GM19467 (cell line): ENCODE results near the gene PLCB1.

Source experiments
- ATAC-seq: cut with Tn5 transposase; IDR thresholded peaks from one replicate; pipeline ENCODE4 v1.9.1; 2021; ENCODE audit warnings: mild to moderate bottlenecking, moderate library complexity; ENCODE audit not compliant: unreplicated experiment

Gene PLCB1

DNA sequence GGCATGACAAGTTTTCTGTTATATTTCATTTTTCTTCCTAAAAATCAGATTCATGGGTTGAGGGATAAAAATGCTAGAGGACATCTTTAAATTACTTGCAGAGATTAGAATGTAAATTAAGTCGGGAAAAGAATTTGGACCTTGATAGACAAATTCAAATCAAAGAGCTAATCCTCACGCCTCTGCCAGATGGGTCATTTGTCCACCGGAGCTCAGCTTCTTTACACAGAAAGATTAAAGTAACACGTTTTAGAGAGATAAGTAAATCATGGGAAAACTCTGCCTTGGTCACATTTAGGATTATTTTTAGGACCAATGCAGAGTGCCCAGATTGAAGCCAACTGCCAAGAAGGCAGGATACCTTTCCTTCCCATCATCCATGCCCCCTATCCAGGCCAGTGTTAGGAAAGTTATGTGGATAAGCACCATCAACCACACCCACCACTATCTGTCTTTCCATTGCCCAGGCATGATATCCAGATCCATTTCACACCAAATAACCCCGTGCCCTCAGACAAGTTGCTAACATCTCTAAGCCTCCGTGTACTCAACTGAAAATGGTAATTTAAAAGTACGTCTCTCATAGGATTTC is 539.4 kb downstream of the PLCB1 start:
- no peak for ATAC-seq

DNA sequence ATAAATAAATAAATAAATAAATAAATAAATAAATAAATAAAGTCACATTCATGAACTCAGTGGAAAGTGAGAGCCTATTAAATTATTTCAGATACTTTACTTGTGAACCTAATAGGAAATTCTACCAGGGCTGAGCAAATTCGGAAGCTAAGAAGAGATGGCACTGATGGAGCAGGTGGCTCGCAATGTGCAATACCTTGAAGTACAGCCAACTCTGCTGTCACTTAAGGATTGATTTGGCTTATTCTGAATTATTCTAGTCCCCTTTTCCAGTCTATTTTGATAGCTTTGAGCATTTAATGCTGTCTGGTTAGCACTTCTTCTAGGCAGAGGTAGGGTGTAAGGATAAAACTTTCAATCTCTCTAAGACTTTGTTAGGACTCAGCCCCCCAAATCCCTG is 541.0 kb downstream of the PLCB1 start:
- ATAC-seq, result no peak

DNA sequence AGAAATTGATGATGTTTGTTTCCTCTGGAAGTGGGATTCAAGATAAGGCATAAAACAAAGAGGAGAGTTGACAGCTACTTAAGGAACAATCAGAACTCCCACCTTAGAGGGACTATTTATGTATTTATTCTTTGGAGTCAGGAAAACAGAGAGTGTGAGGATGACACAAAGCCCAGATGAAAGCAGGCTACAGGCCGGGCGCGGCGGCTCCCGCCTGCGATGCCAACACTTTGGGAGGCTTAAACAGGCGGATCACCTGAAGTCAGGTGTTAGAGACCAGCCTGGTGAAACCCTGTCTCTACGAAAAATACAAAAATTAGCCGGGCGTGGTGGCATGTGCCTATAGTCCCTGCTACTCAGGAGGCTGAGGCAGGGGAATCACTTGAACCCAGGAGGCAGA is 543.8 kb downstream of the PLCB1 start:
- no peak for ATAC-seq

DNA sequence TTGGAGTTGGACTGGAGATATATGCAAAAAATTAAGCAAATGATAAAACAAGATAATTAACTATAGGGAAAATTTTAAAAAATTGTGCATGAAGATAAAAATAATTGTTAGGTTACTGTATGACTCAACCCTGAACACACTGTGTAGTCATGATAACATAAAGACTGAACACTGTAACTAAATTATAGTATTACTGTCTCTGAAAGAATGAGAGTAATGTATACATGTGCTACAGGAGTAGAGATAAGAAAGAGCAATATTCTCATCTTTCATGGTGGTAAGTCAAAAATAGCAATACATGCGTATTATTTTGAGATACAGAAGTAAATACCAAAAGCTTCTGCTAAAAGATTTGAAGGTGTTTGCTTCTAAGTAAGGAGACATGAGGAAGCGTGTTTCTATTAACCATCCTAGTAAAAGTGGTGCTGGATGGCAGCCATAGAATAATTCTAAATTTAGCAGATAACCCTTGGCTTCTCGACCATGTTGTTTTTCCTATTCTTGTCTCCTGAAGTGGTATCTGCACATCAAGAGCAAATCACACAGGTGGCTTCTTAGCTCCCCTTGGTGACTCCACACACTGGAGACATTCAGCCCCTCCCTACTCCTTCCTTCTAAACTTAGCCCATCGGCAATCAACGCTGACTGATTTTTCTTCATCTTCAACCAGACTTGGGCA is 546.2 kb downstream of the PLCB1 start:
- no peak for ATAC-seq

DNA sequence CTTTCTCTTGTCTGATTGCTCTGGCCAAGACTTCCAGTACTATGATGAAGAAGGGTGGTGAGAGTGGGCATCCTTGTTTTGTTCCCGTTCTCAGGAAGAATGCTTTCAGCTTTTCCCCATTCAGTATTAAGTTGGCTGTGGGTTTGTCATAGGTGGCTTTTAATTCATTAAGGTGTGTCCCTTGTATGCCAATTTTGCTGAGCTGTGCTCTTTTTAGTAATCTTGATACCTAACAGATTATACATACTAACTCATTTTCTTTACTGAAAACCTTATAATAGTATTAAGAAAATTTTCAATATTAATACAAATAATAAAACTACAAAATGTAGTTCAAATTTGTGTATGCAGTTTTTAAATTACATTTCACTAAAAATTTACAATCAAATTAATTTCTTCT is 557.3 kb downstream of the PLCB1 start:
- ATAC-seq, result no peak

DNA sequence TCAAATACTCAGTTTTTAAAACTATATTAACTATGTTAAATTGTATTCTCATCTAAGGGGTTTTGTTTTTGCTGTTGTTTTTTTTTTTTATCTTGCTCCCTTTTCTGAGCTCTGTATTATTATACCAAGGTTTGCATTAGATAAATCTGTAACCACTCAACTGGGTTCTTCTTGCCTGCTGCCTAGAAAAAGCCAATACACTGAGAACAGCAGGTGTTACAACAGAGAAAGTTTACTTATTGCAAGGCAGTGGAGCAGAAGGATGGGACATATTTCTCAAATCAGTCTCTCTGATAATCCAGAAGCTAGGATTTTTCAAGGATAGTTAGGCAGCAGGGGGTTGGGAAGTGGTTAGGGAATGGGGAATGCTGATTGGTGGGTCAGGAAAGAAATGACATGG is 558.0 kb downstream of the PLCB1 start:
- ATAC-seq, result no peak

DNA sequence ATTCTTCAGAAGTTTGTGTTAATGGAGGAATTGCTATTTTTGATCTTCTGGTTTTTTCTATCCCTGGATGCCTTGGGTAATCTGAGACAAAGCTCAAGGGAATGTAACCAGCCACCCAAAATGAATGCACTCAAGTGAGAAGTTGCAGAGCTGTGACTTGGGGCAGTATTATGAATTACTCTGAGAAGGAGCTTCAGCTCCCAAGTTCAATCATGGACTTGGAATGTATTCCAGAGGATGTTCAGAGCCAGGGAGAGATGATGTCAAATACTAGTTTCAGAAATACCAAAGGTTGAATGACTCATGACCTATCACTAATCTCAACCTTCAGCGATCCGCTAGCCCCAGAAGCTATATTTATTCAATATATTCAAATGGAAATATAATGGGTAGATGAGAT is 561.6 kb downstream of the PLCB1 start:
- ATAC-seq, result no peak

DNA sequence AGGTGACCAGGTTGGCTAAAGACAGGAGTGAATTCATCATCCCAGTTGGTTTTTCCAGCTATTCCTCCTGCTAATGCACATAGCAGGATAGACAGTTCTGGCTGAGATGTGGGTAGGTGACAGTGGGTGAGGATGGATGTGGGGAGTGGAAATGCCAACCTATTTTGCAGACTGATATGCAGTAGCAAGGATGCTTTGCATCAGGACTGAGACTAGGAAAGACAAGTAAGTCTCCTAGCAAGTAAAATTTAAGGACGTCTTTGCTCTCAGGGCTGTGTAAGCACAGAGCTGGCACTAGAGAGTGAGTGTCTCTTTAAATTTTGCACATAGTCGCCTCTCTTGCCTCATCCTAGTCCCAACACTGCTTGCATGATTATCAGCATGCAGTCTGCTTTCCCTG is 568.7 kb downstream of the PLCB1 start:
- no peak for ATAC-seq

DNA sequence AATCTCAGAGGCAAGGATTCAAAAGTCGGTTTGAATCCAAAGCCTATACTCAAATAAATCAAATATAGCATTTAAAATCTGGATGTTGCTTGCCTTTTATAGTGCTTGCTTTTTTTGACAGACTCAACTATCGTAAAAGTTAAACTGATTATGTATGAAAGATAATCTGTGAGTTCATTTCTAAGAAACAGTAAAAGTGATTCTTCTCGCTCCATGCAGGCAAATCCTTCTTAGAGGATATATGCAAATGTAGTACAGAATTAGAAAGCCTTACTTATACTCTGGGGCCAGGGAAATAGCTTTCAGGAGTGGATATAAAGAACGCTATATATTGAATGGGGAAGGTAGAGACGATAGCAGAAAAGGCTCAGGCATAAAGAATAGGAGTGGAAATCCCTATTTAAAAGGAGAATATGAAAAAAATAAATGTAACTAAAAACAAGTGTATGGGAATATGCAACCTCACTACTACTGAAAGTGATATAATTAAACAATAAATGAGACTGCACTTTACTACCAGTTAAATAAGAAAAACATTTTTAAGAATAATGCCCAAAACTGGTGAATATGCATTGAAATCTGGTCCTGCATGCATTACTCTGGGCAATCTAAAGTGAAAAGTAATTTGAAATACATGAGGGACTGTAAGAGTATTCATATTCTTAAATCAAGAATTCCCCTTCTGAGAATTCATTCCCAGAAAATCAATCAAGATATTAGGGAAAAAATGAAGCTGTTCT is 575.1 kb downstream of the PLCB1 start:
- no peak for ATAC-seq

DNA sequence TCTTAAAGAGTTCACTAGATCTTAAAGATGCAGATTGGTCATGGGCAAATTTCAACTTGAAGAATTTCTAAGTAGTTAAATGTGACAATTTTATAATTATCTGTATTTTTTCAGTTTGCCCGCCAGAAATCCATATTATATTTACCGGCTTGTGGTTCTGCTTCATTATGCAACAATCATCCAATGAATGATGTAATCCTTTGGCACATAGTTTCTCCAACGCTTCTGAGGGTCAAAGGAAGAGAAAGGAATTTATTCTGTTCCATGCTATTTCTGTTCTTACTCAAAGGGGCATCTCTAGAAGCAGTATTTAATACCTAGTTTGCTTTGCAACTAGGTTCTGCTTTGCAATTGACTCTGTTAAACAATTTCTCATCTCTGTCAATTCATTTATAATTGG is 577.6 kb downstream of the PLCB1 start:
- ATAC-seq, result no peak

DNA sequence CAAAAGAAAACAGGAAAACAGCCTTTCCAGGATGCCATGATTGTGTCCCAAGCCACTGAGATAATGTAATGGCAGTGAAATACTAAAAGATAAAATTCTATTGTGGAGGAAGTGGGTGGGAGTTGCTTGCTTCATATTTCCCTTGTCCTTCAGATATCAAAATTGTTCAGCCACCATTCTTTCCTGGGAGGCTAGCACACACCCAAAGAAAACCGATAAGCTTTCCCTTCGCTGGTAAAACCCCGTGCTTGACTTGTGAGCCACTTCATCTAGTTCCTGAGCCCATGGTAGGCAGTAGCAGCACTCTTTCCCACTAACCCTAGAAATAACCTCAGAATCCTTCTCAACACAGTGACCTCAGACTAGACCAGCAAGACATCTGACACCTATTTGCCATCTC is 579.4 kb downstream of the PLCB1 start:
- no peak for ATAC-seq

DNA sequence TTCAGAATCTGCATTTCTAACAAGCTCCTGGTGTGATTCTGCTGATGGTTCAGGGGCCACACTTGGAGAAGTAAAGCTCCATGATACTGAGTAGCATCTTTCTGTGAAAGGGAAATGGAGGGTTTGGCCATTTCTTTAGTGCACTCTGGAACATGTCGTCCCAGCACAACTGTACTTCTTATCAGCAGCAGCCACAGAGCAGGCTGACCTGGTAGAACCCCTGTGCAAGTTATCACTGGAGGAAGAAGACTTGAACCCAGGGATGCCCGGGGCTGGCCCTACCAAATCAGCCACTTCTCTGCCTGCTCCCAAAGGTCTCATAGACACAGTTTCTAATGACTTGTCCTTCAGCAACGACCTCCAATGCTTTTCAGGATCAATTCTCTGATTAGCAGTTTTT is 582.1 kb downstream of the PLCB1 start:
- ATAC-seq, result no peak

DNA sequence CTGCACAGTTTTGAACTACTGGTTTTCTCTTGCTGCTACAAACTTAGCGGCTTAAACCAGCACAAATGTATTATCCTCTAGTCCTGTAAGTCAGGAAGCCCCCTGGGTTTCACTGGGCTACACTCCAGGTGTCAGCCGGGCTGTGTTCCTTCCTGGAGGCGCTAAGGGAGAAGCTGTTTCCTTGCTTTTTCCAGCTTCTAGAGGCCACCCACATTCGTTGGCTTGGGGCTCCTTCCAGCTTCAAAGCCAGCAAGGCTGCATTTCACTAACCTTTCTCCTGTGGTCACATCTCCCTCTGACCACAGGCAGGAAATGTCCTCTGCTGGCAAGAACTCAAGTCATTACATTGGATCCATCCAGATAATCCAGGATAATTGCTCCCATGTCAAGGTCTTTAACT is 586.2 kb downstream of the PLCB1 start:
- ATAC-seq, result no peak

DNA sequence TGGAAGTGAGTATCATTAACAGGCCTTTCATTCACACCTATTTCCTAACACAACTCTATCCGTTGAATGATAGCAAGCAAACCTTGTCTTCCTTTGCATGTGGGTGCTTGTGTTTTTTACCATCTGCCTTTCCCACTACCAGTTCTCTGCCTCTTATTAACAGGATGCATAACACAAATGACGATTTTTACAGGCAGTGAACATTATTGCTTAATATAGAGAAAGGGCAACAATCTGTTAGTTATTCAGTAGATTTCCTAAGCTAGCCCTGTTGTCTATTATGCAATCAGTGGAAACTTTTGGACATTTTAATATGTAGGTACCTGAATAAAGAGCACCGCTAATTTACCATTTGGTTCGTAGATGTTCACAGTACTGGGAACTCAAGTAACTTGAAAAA is 588.0 kb downstream of the PLCB1 start:
- ATAC-seq, result no peak

DNA sequence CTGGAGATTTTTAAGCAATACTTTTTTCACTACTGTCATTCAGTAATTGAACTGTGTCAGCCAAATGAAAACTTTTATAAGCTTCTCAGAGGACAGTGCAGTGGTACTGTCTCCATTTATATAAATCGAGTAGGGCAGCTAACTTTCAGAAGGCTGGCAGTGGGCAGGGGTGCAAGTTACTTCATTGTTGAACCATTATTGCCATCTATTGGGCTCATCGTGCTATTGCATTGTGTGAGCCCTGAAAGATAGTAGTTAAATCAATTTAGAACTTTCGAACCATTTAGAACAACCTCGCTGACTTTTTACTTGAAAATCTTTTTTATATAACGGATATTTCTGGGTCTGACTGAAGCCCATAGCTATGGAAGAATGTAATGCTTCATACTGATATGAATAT is 589.0 kb downstream of the PLCB1 start:
- no peak for ATAC-seq

DNA sequence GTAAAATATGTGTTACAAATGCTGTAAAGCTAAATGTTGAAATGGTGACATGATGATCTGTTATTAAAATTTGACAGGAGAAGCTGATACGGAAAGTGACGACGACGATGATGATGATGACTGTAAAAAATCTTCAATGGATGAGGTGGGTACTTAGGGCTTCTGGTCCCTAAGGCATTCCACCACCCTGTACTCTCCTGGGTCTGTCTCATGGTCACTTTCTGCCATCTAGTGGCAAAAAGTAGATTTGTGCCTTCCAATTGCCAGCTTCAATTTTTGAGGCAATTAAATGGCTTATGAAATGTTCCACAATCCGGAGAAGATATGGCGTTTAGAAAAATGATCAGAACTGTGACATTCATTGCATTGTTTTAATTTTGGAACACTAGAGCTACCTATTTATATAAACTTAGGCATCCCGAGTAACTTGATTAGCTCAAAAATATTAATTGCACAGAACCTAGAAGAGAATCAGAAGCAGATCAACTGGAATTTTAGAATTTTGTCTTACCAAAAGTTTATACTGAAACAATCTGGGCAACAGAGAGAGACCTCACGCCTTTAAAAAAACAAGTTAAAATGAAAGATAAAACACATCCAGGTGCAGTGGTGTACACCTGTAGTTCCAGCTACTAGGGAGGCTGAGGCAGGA is 590.3 kb downstream of the PLCB1 start:
- peak; percentile 63 for ATAC-seq

DNA sequence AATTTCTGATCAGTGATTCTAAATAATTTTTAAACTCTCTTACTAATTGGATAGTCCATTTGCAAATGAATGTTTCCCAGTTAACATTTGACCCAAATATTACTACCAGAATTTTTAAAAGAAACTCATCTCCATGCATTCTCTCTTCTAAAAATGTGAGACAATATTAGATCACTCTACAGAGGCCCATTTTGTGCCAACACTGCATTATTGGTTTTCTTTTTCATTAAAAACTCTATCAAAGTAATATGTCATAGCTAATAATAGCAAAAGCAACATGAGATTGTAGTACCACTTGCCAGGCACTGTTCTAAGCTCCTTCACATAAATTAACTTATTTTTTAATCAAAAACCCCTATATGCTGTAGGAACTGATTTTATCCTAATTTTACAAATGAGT is 591.2 kb downstream of the PLCB1 start:
- ATAC-seq, result no peak

DNA sequence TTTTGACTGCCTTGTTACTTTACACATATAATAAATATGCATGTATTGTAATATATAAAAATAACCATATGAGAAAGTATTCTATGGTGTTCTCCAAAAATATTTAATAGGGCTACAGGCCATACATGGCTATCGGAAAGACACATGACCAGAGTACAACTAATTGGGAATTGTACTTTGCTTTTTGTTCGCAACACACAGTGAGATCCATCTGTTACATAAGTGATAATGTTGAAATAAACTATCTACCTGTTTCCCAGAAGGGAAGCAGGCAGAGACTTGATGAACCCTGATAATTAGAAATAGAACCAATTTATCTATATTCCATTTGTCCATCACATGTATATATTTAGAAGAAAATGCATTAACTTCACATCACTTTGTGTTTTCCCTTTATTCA is 592.8 kb downstream of the PLCB1 start:
- ATAC-seq, result no peak

DNA sequence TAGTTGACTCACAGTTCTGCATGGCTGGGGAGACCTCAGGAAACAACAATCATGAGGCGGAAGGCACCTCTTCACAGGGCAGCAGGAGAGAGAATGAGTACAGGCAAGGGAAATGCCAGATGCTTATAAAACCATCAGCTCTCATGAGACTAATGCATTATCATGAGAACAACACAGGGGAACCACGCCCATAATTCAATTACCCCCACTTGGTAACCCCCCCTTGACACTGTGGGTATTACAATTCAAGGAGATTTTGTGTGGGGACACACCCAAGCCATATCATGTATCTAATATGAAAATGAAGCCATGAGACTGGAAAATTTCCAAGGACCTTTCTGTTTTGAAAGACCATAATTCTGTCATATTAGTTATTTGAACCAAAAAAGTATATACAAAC is 594.4 kb downstream of the PLCB1 start:
- ATAC-seq, result no peak

DNA sequence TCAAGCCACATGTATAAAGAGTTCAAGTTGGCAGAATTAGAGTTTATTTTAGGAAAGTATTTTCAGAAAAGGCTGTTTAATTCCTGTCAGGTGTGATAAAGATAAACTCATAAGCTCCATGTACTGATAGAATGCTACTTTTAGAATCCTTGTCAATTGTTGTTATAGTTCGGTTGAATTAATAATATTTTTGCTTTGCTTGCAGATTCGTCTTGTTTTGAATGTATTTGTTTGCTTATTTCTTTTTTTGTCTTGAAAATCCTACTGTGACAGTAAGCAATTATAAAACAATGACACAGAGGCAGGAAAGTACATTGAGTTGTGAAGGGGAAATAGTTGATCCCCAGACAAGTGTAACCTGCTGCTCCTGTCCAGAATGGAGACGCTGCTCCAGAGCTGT is 602.9 kb downstream of the PLCB1 start:
- ATAC-seq, result no peak

DNA sequence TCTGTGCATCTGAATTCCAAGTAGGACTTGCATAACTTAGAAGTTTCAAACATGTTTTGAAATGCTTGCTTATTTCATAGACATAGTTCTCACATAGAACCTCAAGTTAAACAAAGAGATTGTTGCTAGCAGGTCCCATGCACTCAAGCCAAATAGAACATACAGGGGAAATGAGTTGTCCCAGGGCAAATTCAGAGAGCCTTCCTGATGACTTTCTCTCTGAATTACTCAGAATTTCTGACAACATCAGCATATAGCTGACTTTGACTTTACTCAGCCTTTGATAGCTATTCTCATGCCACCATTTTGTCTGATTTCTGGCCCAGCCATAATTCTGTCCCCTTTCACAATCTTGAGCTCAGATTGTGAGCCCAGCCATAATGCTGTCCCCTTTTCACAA is 603.6 kb downstream of the PLCB1 start:
- ATAC-seq, result no peak

DNA sequence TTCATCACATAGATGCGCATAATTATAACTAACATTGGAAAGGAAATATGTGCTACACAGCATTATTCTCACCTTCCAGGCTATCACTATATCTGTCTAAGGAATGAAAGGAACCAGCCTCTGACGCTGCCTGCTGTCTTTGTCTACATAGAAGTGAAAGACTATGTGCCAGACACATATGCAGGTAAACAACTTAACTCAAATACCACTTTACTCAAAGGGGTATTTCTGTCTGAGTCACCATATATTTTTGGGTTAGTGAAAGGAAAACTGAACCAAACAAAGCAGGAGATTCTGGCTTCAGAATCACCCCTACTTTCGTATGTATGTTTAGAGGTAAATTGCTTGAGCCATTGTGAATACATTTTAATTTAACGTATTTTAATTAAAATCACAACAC is 608.2 kb downstream of the PLCB1 start:
- peak; percentile 53 for ATAC-seq
